Activated effector memory CD4-positive, alpha-beta T cell treated with Interleukin-2 at 50 U/mL for 16 hours (primary cell): Measurements from ENCODE around the gene COL4A2.
A peak's percentile ranks its signal among the peaks of the same experiment; 100 is the strongest.

ENCODE experiments used
- DNase-seq: peaks from one replicate; pipeline ENCODE4 v3.0.0-alpha.2; 2020

The COL4A2 gene

GRCh38 chr13:110407021-110407420 is 99.9 kb downstream of the COL4A2 start:
- DNase-seq: no peak

GRCh38 chr13:110407531-110407930 is 100.4 kb downstream of the COL4A2 start:
- no peak for DNase-seq

GRCh38 chr13:110408286-110408685 is 101.2 kb downstream of the COL4A2 start:
- no peak for DNase-seq

- DNase-seq: no peak
Measured at GRCh38 chr13:110409581-110409992, 102.5 kb downstream of the COL4A2 start.

- no peak for DNase-seq
Measured at GRCh38 chr13:110410000-110410399, 102.9 kb downstream of the COL4A2 start.

- no peak for DNase-seq
Measured at GRCh38 chr13:110410936-110411687, 104.0 kb downstream of the COL4A2 start.

- no peak for DNase-seq
Measured at GRCh38 chr13:110411688-110412059, 104.6 kb downstream of the COL4A2 start.

GRCh38 chr13:110412132-110412914 is 105.2 kb downstream of the COL4A2 start:
- peak; percentile 9 for DNase-seq

- DNase-seq: no peak
Measured at GRCh38 chr13:110413016-110413675, 106.1 kb downstream of the COL4A2 start.

- DNase-seq: no peak
Measured at GRCh38 chr13:110413676-110414040, 106.6 kb downstream of the COL4A2 start.

GRCh38 chr13:110414283-110414682 is 107.2 kb downstream of the COL4A2 start:
- DNase-seq: no peak

- DNase-seq: no peak
Measured at GRCh38 chr13:110414931-110415330, 107.8 kb downstream of the COL4A2 start.

GRCh38 chr13:110415669-110416068 is 108.6 kb downstream of the COL4A2 start:
- no peak for DNase-seq

GRCh38 chr13:110416131-110417025 is 109.3 kb downstream of the COL4A2 start:
- DNase-seq: no peak

GRCh38 chr13:110418944-110419343 is 111.9 kb downstream of the COL4A2 start:
- DNase-seq: no peak

- no peak for DNase-seq
Measured at GRCh38 chr13:110419381-110419791, 112.3 kb downstream of the COL4A2 start.

GRCh38 chr13:110419946-110420345 is 112.9 kb downstream of the COL4A2 start:
- DNase-seq: no peak

- DNase-seq: no peak
Measured at GRCh38 chr13:110420626-110421025, 113.5 kb downstream of the COL4A2 start.

GRCh38 chr13:110421061-110421460 is 114.0 kb downstream of the COL4A2 start:
- DNase-seq: no peak

GRCh38 chr13:110421696-110422385 is 114.8 kb downstream of the COL4A2 start:
- no peak for DNase-seq

GRCh38 chr13:110422913-110423688 is 116.0 kb downstream of the COL4A2 start:
- no peak for DNase-seq
